Kidney epithelial cell (primary cell): ENCODE results near the gene WNT16. TPM values are rescaled to one million over a fixed set of nuclear protein-coding genes. Genes with fewer than 3 reads are reported as not detected.

Experiments used
- DNase-seq: peaks from one replicate; pipeline ENCODE4 v3.0.0-alpha.2; 2010; ENCODE audit warnings: low read depth
- H3K27me3 ChIP-seq: 2 replicates; pipeline ENCODE4 v1.6.0; 2011; ENCODE audit warnings: low read length; ENCODE audit not compliant: control insufficient read depth, insufficient read depth
- H3K36me3 ChIP-seq: 2 replicates; pipeline ENCODE4 v1.5.1; 2011; ENCODE audit warnings: low read length; ENCODE audit not compliant: control insufficient read depth, insufficient read depth
- H3K4me3 ChIP-seq: 2 replicates; pipeline ENCODE4 v1.5.1; 2011; ENCODE audit warnings: low read depth, mild to moderate bottlenecking, control low read depth, low read length
- CTCF ChIP-seq: IDR thresholded peaks from 2 replicates; pipeline ENCODE4 v1.5.1; 2011; ENCODE audit warnings: mild to moderate bottlenecking, moderate library complexity, low read length, control low read depth, inconsistent platforms; ENCODE audit not compliant: insufficient read depth, poor library complexity, severe bottlenecking
- total RNA-seq: library from RNA; depleted of rRNA; stranded (reverse); fragments of >200 nt; gene quantifications from 2 replicates; pipeline ENCODE4 v1.2.3, GENCODE V29; 2015

The WNT16 gene
- total RNA-seq, 1 donor from 2014 or later, result not detected

DNA sequence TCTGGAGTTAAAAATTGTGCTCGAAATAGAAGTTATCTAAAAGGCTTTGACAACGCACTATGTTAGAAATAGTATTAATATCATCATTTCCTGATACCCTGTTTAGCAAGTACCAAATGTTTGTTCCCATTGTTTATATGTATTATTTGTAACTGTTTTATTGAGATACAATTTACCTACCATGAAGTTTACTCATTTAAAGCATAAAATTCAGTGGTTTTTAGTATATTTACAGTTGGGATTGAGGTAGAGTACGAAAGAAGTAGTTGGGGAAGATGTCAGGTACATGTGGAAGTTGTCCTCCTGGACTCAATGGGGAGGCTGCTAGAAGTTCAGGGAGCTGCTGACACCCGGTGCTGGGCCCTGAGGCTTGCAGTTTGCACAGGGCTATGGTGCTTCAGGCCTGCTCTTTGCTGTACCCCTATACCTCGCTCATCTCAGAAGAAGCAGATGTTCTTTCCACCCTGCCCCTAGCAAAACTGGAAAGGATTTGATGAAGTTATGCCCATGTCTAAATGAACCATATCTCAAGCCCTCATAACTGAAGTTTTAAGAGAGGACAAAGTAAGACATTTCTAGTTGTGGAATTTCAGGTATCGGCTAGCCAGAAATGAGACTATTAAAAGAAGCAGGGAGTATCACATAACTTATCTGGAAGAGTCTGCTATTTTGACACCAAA, 25.2 kb upstream of the WNT16 start:
- DNase-seq, result no peak
- H3K36me3 ChIP-seq, result no peaks in the 10 kb centered on the region
- no peak overlapping the region for H3K4me3 ChIP-seq
- H3K27me3 ChIP-seq, result no peaks in the 10 kb centered on the region
- TF ChIP-seq CTCF, result no peak

- Histone ChIP-seq H3K36me3 (no peaks in the 10 kb centered on the region), H3K4me3 (no peak overlapping the region), H3K27me3 (no peaks in the 10 kb centered on the region)
- no peak for DNase-seq
- no peak for TF ChIP-seq CTCF
These were observed 24.6 kb upstream of the WNT16 start for GRCh38 chr7:121304102-121304658.

DNA sequence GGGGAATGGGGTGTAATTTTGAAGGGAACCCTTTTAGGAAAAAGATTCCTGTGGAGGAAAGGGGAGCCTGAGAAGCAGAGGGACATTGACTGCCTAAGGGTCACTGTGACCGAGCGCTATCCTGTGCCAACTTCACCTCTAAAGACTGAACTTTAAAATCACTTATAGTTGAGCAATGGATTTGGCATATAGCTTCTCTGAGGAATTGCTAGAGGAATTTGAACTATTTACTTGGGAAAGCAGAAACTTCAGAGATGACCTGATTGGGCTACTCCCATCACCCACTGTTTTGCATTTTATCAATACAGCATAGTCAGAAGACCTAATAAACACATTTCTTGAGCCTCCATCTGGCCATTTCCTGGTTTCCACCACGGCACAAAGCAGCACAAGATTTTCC, 23.7 kb upstream of the WNT16 start:
- Histone ChIP-seq H3K4me3 (no peak overlapping the region), H3K27me3 (no peaks in the 10 kb centered on the region), H3K36me3 (no peaks in the 10 kb centered on the region)
- TF ChIP-seq CTCF, result no peak
- DNase-seq, result no peak

GRCh38 chr7:121306565-121306964, 22.2 kb upstream of the WNT16 start:
- Histone ChIP-seq H3K27me3 (no peaks in the 10 kb centered on the region), H3K36me3 (no peaks in the 10 kb centered on the region), H3K4me3 (no peak overlapping the region)
- DNase-seq, result no peak
- TF ChIP-seq CTCF, result no peak

DNA sequence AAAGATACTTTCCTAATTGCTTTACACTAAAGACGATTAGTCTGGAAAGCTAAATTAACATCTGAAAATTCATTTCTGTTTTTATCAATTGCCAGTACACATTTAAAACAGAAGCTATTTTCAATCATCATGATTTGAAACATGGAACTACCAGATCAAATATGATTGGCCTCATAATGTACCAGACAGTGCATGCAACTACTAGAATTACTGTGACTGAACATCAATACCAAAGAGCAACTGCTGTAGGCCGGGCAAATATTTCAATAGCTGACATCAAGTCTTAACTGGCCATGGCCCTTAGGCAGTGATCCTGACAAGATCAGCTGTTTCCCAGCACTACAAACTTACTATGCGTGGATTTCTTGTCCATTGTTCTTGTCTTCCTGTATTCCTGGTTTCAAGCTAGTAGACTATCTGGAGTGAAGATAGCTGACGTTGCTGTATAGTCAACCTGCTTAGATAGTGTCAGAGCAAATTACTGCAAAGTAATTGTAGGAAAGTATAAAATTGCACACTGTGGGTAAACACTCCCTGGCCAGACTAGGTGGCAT, 21.7 kb upstream of the WNT16 start:
- no peak overlapping the region for H3K4me3 ChIP-seq
- no peaks in the 10 kb centered on the region for H3K36me3 ChIP-seq
- TF ChIP-seq CTCF, result no peak
- H3K27me3 ChIP-seq, result no peaks in the 10 kb centered on the region
- DNase-seq, result no peak

- Histone ChIP-seq H3K27me3 (no peaks in the 10 kb centered on the region), H3K4me3 (no peak overlapping the region), H3K36me3 (no peaks in the 10 kb centered on the region)
- DNase-seq, result no peak
- TF ChIP-seq CTCF, result no peak
These were observed 15.5 kb upstream of the WNT16 start for GRCh38 chr7:121313220-121313792.
